Measurements from ENCODE around the gene BORA.
"Not testable (repeated sequence)": the region's sequence is repeated elsewhere in the genome, so short reads cannot be mapped to it uniquely, and the experiment has no call there.

BORA gene

DNA sequence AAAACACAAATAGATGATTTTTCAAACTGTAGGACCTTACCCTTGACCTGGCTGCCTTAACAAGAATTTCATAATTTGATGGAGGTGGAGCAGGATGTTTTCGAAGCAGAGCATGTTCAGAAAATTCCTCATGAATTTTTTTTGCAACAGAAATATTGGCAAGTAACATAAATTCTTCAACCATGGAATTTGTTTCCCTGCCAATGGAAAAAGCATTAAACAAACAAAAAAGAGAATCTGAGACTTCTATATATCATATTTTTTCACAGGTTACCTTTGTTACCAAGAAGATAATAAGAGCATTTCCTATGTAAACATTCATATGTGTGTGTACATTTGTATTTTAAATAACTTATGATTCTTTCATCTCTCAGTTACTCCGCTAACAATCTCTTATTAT is 35.7 kb downstream of the BORA start:
- Histone ChIP-seq H3K27ac (ENCODE audit: low read depth, low read length) (no peak overlapping the region), H3K9me3 (ENCODE audit: control insufficient read depth, insufficient read depth, low read depth, low read length) (no peaks in the 10 kb centered on the region), H3K36me3 (ENCODE audit: control insufficient read depth, insufficient read depth, low read length) (peaks cover 100% of the 10 kb centered on the region), H3K9ac (ENCODE audit: low read length) (no peak overlapping the region), H3K4me1 (ENCODE audit: control insufficient read depth, insufficient read depth, low read length) (no peaks in the 10 kb centered on the region), H3K4me3 (ENCODE audit: low read depth, low read length) (no peak overlapping the region), H3K27me3 (ENCODE audit: control insufficient read depth, insufficient read depth, low read length) (no peaks in the 10 kb centered on the region)

DNA sequence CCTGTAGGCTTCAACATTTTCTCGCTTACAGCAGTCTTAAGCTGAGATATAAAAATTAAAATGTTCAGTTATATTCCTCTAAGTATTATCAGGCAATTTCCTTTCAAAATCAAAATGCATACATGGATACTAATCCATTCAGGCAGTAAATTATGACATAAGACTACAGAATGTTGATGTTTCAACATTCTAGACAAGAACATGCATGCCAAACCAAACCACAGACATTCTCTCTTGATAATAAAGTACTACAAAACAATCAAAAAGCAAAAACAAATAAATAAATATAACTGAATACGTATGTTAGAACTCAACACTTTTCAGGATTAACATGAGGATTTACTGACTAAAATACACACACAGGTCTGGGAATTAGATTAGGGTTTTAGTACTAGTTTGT is 46.3 kb downstream of the BORA start:
- H3K27me3 ChIP-seq (ENCODE audit: control insufficient read depth, insufficient read depth, low read length) = no peaks in the 10 kb centered on the region
- H3K4me3 ChIP-seq (ENCODE audit: low read depth, low read length) = no peak overlapping the region
- no peaks in the 10 kb centered on the region for H3K4me1 ChIP-seq (ENCODE audit: control insufficient read depth, insufficient read depth, low read length)
- no peaks in the 10 kb centered on the region for H3K9me3 ChIP-seq (ENCODE audit: control insufficient read depth, insufficient read depth, low read depth, low read length)
- no peak overlapping the region for H3K27ac ChIP-seq (ENCODE audit: low read depth, low read length)
- H3K36me3 ChIP-seq (ENCODE audit: control insufficient read depth, insufficient read depth, low read length) = peaks cover 96% of the 10 kb centered on the region
- no peak overlapping the region for H3K9ac ChIP-seq (ENCODE audit: low read length)

DNA sequence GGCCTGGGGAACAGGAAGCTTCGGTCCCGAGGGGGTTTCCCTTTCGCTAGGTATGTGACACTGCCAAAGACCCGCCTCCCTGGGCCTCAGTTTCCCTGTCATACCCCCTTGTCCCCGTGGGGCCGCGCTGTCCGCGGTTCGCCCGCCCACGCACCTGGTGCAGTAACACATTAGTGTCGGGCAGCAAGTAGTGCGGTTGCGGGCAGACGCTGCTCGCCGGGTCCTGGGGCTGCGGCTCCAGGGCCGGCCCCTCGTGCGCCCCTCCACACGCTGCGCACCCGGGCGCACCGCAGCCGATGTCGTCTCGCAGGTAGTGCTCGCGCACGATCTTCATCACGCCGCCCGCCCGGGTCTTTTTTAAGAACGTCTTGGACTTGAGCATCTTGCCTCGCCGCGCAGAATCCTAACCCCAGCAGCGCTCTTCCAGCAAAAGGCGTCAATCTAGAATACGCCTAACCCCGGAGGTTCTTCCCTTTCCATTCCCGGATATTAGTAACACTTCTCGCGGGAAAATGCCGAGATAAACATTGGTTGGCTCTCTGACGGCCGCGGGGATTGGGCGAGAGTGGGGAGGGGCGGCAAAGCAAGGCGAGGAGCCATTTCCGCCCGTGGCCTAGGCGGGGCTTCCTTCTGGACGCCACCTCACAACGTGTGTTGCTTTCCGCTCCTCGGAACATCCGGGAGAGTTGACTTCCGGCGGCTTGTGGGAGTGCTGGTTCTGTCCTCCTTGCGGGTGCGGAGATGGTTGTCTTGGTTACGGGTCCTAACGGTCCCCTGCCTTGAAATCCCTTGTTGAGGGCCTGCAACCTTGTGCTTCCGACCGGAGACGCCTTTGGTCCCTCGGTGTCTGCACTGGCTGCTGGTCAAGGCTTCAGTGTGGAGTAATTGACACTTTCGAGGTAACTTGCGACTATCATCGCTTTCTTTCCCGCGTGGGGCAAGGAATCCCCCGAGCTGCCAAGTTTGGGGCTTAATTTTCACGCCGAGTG is 54.0 kb downstream of the BORA start, which contains the start of the genes DIS3 and PIBF1:
Gene DIS3 (minus strand): TSS at position 450 of the 989 bp plus-strand sequence. CDS start 68 bp downstream, at position 382.
Gene PIBF1 (plus strand): TSS at position 683 of the 989 bp plus-strand sequence. CDS start 1,337 bp downstream, outside the sequence.
- H3K9me3 ChIP-seq (ENCODE audit: control insufficient read depth, insufficient read depth, low read depth, low read length) = no peaks in the 10 kb centered on the region
- H3K36me3 ChIP-seq (ENCODE audit: control insufficient read depth, insufficient read depth, low read length) = peaks cover 35% of the 10 kb centered on the region
- H3K4me3 ChIP-seq (ENCODE audit: low read depth, low read length) = peak within 1 kb of the TSS; percentile 97
- H3K27ac ChIP-seq (ENCODE audit: low read depth, low read length) = peak within 1 kb of the TSS; percentile 91
- no peaks in the 10 kb centered on the region for H3K27me3 ChIP-seq (ENCODE audit: control insufficient read depth, insufficient read depth, low read length)
- peaks cover 8% of the 10 kb centered on the region for H3K4me1 ChIP-seq (ENCODE audit: control insufficient read depth, insufficient read depth, low read length)
- peak within 1 kb of the TSS; percentile 96 for H3K9ac ChIP-seq (ENCODE audit: low read length)

DNA sequence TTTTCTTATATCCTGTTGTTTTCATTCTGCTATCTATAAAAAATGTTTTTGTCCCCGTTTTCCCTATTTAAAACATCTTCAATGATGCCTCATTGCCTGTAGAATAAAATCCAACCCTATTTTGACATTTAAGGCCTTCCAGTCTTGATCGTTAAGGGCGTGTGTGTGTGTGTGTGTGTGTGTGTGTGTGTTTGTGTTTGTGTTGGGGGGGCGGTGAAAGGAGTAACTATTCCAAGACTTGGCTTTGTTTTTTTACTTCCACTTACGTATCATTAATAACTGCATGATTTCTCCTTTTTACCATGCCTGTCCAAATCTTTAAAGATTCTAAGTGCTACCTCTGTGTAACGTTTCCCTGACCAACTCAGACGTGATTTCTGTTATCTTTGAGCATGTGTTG is 55.0 kb downstream of the BORA start:
- peak overlapping the region; percentile 75 for H3K9ac ChIP-seq (ENCODE audit: low read length)
- peaks cover 25% of the 10 kb centered on the region for H3K36me3 ChIP-seq (ENCODE audit: control insufficient read depth, insufficient read depth, low read length)
- H3K27ac ChIP-seq (ENCODE audit: low read depth, low read length) = 0 out of 2 replicates have a peak overlapping the region, but pooled peaks have one; percentile 13

DNA sequence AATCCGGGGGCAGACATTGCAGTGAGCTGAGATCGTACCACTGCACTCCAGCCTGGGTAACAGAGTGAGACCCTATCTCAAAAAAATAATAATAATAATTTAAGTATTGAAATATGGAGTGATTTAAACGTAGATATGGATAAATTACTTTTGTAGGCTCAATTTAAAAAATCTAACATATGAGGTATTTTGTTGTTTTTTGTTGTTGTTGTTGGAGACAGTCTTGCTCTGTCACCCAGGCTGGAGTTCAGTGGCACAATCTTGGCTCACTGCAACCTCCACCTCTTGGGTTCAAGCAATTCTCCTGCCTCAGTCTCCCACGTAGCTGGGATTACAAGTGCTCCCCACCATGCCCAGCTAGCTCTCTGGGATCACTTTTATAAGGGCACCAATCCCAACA is 57.0 kb downstream of the BORA start:
- not testable (repeated sequence) for H3K27me3 ChIP-seq (ENCODE audit: control insufficient read depth, insufficient read depth, low read length); H3K27ac ChIP-seq (ENCODE audit: low read depth, low read length); H3K9ac ChIP-seq (ENCODE audit: low read length); H3K36me3 ChIP-seq (ENCODE audit: control insufficient read depth, insufficient read depth, low read length); H3K4me1 ChIP-seq (ENCODE audit: control insufficient read depth, insufficient read depth, low read length); H3K9me3 ChIP-seq (ENCODE audit: control insufficient read depth, insufficient read depth, low read depth, low read length); H3K4me3 ChIP-seq (ENCODE audit: low read depth, low read length)

More for the DNA sequence above, 55.0 kb downstream of the BORA start:
- Histone ChIP-seq H3K4me1 (ENCODE audit: control insufficient read depth, insufficient read depth, low read length) (peaks cover 8% of the 10 kb centered on the region), H3K9me3 (ENCODE audit: control insufficient read depth, insufficient read depth, low read depth, low read length) (no peaks in the 10 kb centered on the region), H3K27me3 (ENCODE audit: control insufficient read depth, insufficient read depth, low read length) (no peaks in the 10 kb centered on the region), H3K4me3 (ENCODE audit: low read depth, low read length) (peak overlapping the region; percentile 97)

DNA sequence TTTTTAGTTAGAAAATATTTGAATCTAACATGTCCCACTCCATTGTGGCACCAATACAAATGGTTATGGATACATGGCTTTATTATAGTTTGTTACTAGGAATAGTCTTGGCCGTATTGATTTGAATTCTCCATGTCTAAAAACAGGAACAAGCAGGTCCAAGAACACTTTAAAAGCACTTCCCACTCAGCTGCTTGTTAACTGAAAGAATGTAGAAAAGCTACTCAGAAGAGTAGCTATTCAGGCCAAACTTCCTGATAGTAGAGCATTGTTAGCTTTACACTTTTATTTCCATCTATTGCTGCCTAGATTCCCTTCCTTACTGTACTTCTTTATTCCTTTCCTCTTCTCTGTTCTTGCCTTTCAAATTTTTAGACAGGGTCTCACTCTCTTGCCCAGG is 61.1 kb downstream of the BORA start:
- no peaks in the 10 kb centered on the region for H3K4me1 ChIP-seq (ENCODE audit: control insufficient read depth, insufficient read depth, low read length)
- no peak overlapping the region for H3K9ac ChIP-seq (ENCODE audit: low read length)
- H3K9me3 ChIP-seq (ENCODE audit: control insufficient read depth, insufficient read depth, low read depth, low read length) = no peaks in the 10 kb centered on the region
- H3K4me3 ChIP-seq (ENCODE audit: low read depth, low read length) = no peak overlapping the region
- no peak overlapping the region for H3K27ac ChIP-seq (ENCODE audit: low read depth, low read length)
- H3K27me3 ChIP-seq (ENCODE audit: control insufficient read depth, insufficient read depth, low read length) = no peaks in the 10 kb centered on the region
- peaks cover 33% of the 10 kb centered on the region for H3K36me3 ChIP-seq (ENCODE audit: control insufficient read depth, insufficient read depth, low read length)

DNA sequence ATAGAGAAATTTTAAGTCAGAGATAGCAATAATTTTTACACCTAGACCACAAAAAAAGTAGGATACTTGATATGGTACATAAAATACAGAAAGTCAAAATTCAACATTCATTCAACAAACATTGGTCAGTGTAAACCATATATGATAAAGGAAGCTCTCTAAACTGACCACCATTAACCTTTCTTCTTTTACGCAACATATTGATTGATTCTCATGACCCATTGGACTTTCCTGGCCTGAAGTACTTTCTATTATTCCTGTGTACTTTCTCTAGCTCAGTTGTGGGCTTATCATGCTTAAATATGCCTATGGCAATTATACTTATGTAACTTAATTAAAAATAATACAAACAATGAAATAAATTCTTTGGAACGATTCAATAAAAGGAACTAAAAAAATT is 64.9 kb downstream of the BORA start:
- no peak overlapping the region for H3K27ac ChIP-seq (ENCODE audit: low read depth, low read length)
- H3K36me3 ChIP-seq (ENCODE audit: control insufficient read depth, insufficient read depth, low read length) = peaks cover 52% of the 10 kb centered on the region
- H3K9ac ChIP-seq (ENCODE audit: low read length) = no peak overlapping the region
- no peaks in the 10 kb centered on the region for H3K27me3 ChIP-seq (ENCODE audit: control insufficient read depth, insufficient read depth, low read length)
- H3K4me3 ChIP-seq (ENCODE audit: low read depth, low read length) = no peak overlapping the region
- H3K9me3 ChIP-seq (ENCODE audit: control insufficient read depth, insufficient read depth, low read depth, low read length) = no peaks in the 10 kb centered on the region
- H3K4me1 ChIP-seq (ENCODE audit: control insufficient read depth, insufficient read depth, low read length) = no peaks in the 10 kb centered on the region

DNA sequence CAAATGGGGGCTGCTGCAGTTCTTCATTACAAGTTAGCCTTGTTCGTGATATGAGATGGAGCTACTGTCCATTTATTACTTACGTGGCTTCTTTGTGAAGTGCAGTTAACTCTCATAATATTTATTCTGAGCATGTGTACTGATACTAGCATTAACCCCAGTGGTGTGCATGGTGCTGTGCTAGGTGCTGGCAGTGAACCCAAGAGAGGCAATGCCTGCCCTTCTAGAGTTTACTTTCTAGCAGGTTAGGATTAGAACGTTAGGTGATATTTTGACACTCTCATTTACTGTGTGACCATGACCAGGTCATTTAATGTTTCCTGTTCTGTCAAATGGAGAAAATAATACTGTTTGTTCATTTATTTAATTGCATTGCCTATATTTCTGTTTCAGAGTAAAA is 71.1 kb downstream of the BORA start:
- H3K27me3 ChIP-seq (ENCODE audit: control insufficient read depth, insufficient read depth, low read length) = no peaks in the 10 kb centered on the region
- no peaks in the 10 kb centered on the region for H3K9me3 ChIP-seq (ENCODE audit: control insufficient read depth, insufficient read depth, low read depth, low read length)
- no peak overlapping the region for H3K9ac ChIP-seq (ENCODE audit: low read length)
- no peak overlapping the region for H3K4me3 ChIP-seq (ENCODE audit: low read depth, low read length)
- no peak overlapping the region for H3K27ac ChIP-seq (ENCODE audit: low read depth, low read length)
- no peaks in the 10 kb centered on the region for H3K4me1 ChIP-seq (ENCODE audit: control insufficient read depth, insufficient read depth, low read length)
- peaks cover 39% of the 10 kb centered on the region for H3K36me3 ChIP-seq (ENCODE audit: control insufficient read depth, insufficient read depth, low read length)

DNA sequence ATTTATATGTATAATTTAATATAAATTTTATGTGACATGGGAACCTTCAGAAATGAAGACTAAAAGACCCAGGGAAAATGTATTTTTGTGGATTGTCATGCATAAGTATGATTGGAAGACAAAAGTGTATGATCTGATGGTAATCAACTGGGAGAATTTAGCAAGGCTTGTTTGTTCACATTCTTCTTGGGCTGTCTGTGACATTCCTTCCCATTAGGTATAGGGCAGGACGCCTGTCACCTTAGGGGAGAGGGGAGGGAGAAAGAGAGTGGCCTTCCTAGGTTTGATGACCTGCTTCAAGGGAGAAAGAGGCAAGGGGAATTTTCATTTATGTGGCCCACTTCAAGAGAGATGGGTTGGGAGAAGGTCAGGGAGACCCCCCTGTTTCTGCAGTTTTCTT is 76.6 kb downstream of the BORA start:
- Histone ChIP-seq H3K9ac (ENCODE audit: low read length) (no peak overlapping the region), H3K36me3 (ENCODE audit: control insufficient read depth, insufficient read depth, low read length) (0 out of 2 replicates have a peak, but pooled peaks cover 3% of the 10 kb centered on the region), H3K27ac (ENCODE audit: low read depth, low read length) (no peak overlapping the region), H3K9me3 (ENCODE audit: control insufficient read depth, insufficient read depth, low read depth, low read length) (no peaks in the 10 kb centered on the region), H3K4me1 (ENCODE audit: control insufficient read depth, insufficient read depth, low read length) (no peaks in the 10 kb centered on the region), H3K4me3 (ENCODE audit: low read depth, low read length) (no peak overlapping the region), H3K27me3 (ENCODE audit: control insufficient read depth, insufficient read depth, low read length) (no peaks in the 10 kb centered on the region)

All from HUES6 (cell line).